ENCODE data around the gene STRBP.
"Not testable (repeated sequence)": the region's sequence is repeated elsewhere in the genome, so short reads cannot be mapped to it uniquely, and the experiment has no call there.

The STRBP gene

GRCh38 chr9:123191680-123192079, 76.7 kb downstream of the STRBP start:
- no peaks in the 10 kb centered on the region for H3K9me3 ChIP-seq (ENCODE audit: control insufficient read depth, low read length)
- peaks cover 2% of the 10 kb centered on the region for H3K79me2 ChIP-seq
- no peak overlapping the region for H2AFZ ChIP-seq
- no peaks in the 10 kb centered on the region for H3K4me1 ChIP-seq
- no peak overlapping the region for H3K4me2 ChIP-seq (ENCODE audit: low read length)
- H3K36me3 ChIP-seq (ENCODE audit: control insufficient read depth, insufficient read depth, low read length) = no peaks in the 10 kb centered on the region
- H3K9ac ChIP-seq = no peak overlapping the region
- no peak overlapping the region for H3K4me3 ChIP-seq (ENCODE audit: low read depth, low read length)
- no peak for TF ChIP-seq CTCF (IDR thresholded peaks at IDR 0.05)
- no peak overlapping the region for H3K27ac ChIP-seq
- H3K27me3 ChIP-seq (ENCODE audit: control insufficient read depth, insufficient read depth, low read length) = no peaks in the 10 kb centered on the region

GRCh38 chr9:123191260-123191659, 77.1 kb downstream of the STRBP start:
- Histone ChIP-seq H3K9me3 (ENCODE audit: control insufficient read depth, low read length) (no peaks in the 10 kb centered on the region), H3K4me1 (no peaks in the 10 kb centered on the region), H3K9ac (no peak overlapping the region), H3K79me2 (peaks cover 2% of the 10 kb centered on the region), H3K27me3 (ENCODE audit: control insufficient read depth, insufficient read depth, low read length) (no peaks in the 10 kb centered on the region), H3K27ac (no peak overlapping the region), H2AFZ (no peak overlapping the region), H3K4me3 (ENCODE audit: low read depth, low read length) (no peak overlapping the region), H3K4me2 (ENCODE audit: low read length) (no peak overlapping the region), H3K36me3 (ENCODE audit: control insufficient read depth, insufficient read depth, low read length) (no peaks in the 10 kb centered on the region)
- TF ChIP-seq CTCF (IDR thresholded peaks at IDR 0.05) = no peak

GRCh38 chr9:123187131-123187530, 81.3 kb downstream of the STRBP start:
- H3K36me3 ChIP-seq (ENCODE audit: control insufficient read depth, insufficient read depth, low read length) = no peaks in the 10 kb centered on the region
- no peaks in the 10 kb centered on the region for H3K9me3 ChIP-seq (ENCODE audit: control insufficient read depth, low read length)
- no peak overlapping the region for H2AFZ ChIP-seq
- H3K4me1 ChIP-seq = no peaks in the 10 kb centered on the region
- H3K9ac ChIP-seq = no peak overlapping the region
- no peak overlapping the region for H3K4me2 ChIP-seq (ENCODE audit: low read length)
- no peak overlapping the region for H3K4me3 ChIP-seq (ENCODE audit: low read depth, low read length)
- TF ChIP-seq CTCF (IDR thresholded peaks at IDR 0.05) = no peak
- H3K27me3 ChIP-seq (ENCODE audit: control insufficient read depth, insufficient read depth, low read length) = no peaks in the 10 kb centered on the region
- no peak overlapping the region for H3K27ac ChIP-seq
- no peaks in the 10 kb centered on the region for H3K79me2 ChIP-seq

GRCh38 chr9:123186029-123186428, 82.4 kb downstream of the STRBP start:
- H3K27ac ChIP-seq; H2AFZ ChIP-seq; H3K4me2 ChIP-seq (ENCODE audit: low read length); H3K79me2 ChIP-seq; H3K36me3 ChIP-seq (ENCODE audit: control insufficient read depth, insufficient read depth, low read length); H3K4me3 ChIP-seq (ENCODE audit: low read depth, low read length); H3K9ac ChIP-seq; H3K9me3 ChIP-seq (ENCODE audit: control insufficient read depth, low read length); H3K4me1 ChIP-seq; H3K27me3 ChIP-seq (ENCODE audit: control insufficient read depth, insufficient read depth, low read length): not testable (repeated sequence)

GRCh38 chr9:123176949-123177348, 91.4 kb downstream of the STRBP start:
- Histone ChIP-seq H3K27me3 (ENCODE audit: control insufficient read depth, insufficient read depth, low read length) (no peaks in the 10 kb centered on the region), H3K27ac (no peak overlapping the region), H3K4me1 (peaks cover 7% of the 10 kb centered on the region), H3K36me3 (ENCODE audit: control insufficient read depth, insufficient read depth, low read length) (no peaks in the 10 kb centered on the region), H3K9me3 (ENCODE audit: control insufficient read depth, low read length) (no peaks in the 10 kb centered on the region), H3K9ac (no peak overlapping the region), H2AFZ (no peak overlapping the region), H3K4me3 (ENCODE audit: low read depth, low read length) (no peak overlapping the region), H3K79me2 (peaks cover under 1% of the 10 kb centered on the region), H3K4me2 (ENCODE audit: low read length) (no peak overlapping the region)
- no peak for TF ChIP-seq CTCF (IDR thresholded peaks at IDR 0.05)

Measured in parathyroid adenoma (tissue), 2 donors.